GM21381 (cell line): Measurements from ENCODE around the gene PCGF1.
A peak's percentile ranks its signal among the peaks of the same experiment; 100 is the strongest.

ENCODE experiments used
- ATAC-seq: cut with Tn5 transposase; IDR thresholded peaks from one replicate; pipeline ENCODE4 v1.9.1; 2021; ENCODE audit warnings: mild to moderate bottlenecking, moderate library complexity; ENCODE audit not compliant: unreplicated experiment

Gene PCGF1

GRCh38 chr2:74507145-74507925 is at the start of gene PCGF1:
TSS of gene PCGF1 (minus strand) at chr2:74507695. CDS start at chr2:74507668, 27 bp downstream.
- peak; percentile 87 for ATAC-seq

- ATAC-seq: no peak
Observed at GRCh38 chr2:74556831-74557370, 49.4 kb upstream of the PCGF1 start.

GRCh38 chr2:74556159-74556558 is 48.7 kb upstream of the PCGF1 start:
- ATAC-seq: no peak

- ATAC-seq: no peak
Observed at GRCh38 chr2:74555610-74556103, 48.2 kb upstream of the PCGF1 start.

- peak; percentile 32 for ATAC-seq
Observed at GRCh38 chr2:74554820-74555531, 47.5 kb upstream of the PCGF1 start.

- ATAC-seq: peak; percentile 56
Observed at GRCh38 chr2:74553892-74554819, 46.7 kb upstream of the PCGF1 start, which contains the start of the genes DOK1 and LOXL3. TSS of gene DOK1 (plus strand) at chr2:74554720. CDS start at chr2:74554755, 35 bp downstream. TSS of gene LOXL3 (minus strand) at chr2:74553942. CDS start at chr2:74552634, 1,308 bp downstream.

- ATAC-seq: no peak
Observed at GRCh38 chr2:74552914-74553811, 45.7 kb upstream of the PCGF1 start.

GRCh38 chr2:74551942-74552913 is 44.7 kb upstream of the PCGF1 start:
- ATAC-seq: no peak

GRCh38 chr2:74551530-74551929 is 44.0 kb upstream of the PCGF1 start:
- ATAC-seq: no peak

- no peak for ATAC-seq
Observed at GRCh38 chr2:74550231-74550630, 42.7 kb upstream of the PCGF1 start.

- no peak for ATAC-seq
Observed at GRCh38 chr2:74548900-74549826, 41.7 kb upstream of the PCGF1 start.

GRCh38 chr2:74548285-74548899 is 40.9 kb upstream of the PCGF1 start:
- ATAC-seq: no peak

- ATAC-seq: no peak
Observed at GRCh38 chr2:74546004-74546403, 38.5 kb upstream of the PCGF1 start.

- ATAC-seq: no peak
Observed at GRCh38 chr2:74544634-74545033, 37.1 kb upstream of the PCGF1 start.

- ATAC-seq: no peak
Observed at GRCh38 chr2:74542978-74543377, 35.5 kb upstream of the PCGF1 start.

GRCh38 chr2:74540291-74540690 is 32.8 kb upstream of the PCGF1 start:
- ATAC-seq: no peak

GRCh38 chr2:74538881-74539339 is 31.4 kb upstream of the PCGF1 start:
- no peak for ATAC-seq
